Measurements from ENCODE around the gene BMERB1.

DNA sequence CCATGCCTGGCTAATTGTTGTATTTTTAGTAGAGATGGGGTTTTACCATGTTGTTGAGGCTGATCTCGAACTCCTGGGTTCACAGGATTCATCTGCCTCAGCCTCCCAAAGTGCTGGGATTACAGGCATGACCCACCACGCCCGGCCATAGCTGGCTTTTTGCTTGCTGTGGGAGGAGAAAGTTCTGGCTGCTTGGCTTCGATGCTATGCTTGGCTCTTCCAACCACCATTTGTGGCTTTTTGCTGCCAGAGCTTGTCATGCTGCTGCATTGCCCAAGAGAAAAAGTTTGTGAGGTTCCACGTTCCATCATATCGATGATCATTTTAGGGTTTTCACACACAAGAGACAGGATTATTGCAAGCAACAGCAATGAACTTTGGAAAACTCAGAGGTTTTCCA, 16.2 kb downstream of the BMERB1 start:
- no peak for TF ChIP-seq POLR2AphosphoS5 (IDR thresholded peaks at IDR 0.05; ENCODE audit: low read depth)
- TF ChIP-seq, protein P1, sequence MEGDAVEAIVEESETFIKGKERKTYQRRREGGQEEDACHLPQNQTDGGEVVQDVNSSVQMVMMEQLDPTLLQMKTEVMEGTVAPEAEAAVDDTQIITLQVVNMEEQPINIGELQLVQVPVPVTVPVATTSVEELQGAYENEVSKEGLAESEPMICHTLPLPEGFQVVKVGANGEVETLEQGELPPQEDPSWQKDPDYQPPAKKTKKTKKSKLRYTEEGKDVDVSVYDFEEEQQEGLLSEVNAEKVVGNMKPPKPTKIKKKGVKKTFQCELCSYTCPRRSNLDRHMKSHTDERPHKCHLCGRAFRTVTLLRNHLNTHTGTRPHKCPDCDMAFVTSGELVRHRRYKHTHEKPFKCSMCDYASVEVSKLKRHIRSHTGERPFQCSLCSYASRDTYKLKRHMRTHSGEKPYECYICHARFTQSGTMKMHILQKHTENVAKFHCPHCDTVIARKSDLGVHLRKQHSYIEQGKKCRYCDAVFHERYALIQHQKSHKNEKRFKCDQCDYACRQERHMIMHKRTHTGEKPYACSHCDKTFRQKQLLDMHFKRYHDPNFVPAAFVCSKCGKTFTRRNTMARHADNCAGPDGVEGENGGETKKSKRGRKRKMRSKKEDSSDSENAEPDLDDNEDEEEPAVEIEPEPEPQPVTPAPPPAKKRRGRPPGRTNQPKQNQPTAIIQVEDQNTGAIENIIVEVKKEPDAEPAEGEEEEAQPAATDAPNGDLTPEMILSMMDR (conservative IDR thresholded peaks at IDR 0.05; ENCODE audit: low read depth in 2 of 2): no peak
- TF ChIP-seq, protein P2, sequence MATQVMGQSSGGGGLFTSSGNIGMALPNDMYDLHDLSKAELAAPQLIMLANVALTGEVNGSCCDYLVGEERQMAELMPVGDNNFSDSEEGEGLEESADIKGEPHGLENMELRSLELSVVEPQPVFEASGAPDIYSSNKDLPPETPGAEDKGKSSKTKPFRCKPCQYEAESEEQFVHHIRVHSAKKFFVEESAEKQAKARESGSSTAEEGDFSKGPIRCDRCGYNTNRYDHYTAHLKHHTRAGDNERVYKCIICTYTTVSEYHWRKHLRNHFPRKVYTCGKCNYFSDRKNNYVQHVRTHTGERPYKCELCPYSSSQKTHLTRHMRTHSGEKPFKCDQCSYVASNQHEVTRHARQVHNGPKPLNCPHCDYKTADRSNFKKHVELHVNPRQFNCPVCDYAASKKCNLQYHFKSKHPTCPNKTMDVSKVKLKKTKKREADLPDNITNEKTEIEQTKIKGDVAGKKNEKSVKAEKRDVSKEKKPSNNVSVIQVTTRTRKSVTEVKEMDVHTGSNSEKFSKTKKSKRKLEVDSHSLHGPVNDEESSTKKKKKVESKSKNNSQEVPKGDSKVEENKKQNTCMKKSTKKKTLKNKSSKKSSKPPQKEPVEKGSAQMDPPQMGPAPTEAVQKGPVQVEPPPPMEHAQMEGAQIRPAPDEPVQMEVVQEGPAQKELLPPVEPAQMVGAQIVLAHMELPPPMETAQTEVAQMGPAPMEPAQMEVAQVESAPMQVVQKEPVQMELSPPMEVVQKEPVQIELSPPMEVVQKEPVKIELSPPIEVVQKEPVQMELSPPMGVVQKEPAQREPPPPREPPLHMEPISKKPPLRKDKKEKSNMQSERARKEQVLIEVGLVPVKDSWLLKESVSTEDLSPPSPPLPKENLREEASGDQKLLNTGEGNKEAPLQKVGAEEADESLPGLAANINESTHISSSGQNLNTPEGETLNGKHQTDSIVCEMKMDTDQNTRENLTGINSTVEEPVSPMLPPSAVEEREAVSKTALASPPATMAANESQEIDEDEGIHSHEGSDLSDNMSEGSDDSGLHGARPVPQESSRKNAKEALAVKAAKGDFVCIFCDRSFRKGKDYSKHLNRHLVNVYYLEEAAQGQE (IDR thresholded peaks at IDR 0.05; ENCODE audit: unreplicated experiment): no peak
- TF ChIP-seq CREB1 (CRISPR knock-in tag; IDR thresholded peaks at IDR 0.05; ENCODE audit: low read depth): no peak
- no peak for TF ChIP-seq ZNF114 (CRISPR knock-in tag; IDR thresholded peaks at IDR 0.05)
- no peak for TF ChIP-seq EZH2 (IDR thresholded peaks at IDR 0.05; ENCODE audit: low read depth, unreplicated experiment)
- no peak for TF ChIP-seq EZH2phosphoT487 (IDR thresholded peaks at IDR 0.05; ENCODE audit: unreplicated experiment)
- TF ChIP-seq ZNF331 (CRISPR knock-in tag; IDR thresholded peaks at IDR 0.05; ENCODE audit: low read depth): no peak
- TF ChIP-seq NANOG (IDR thresholded peaks at IDR 0.05; ENCODE audit: borderline replicate concordance): no peak
- no peak for TF ChIP-seq STAT1 (IDR thresholded peaks at IDR 0.05; ENCODE audit: unreplicated experiment)
